Calu3 (cell line): ENCODE results near the gene SPTB. TPM values are rescaled to one million over a fixed set of nuclear protein-coding genes. Genes with fewer than 3 reads are reported as not detected.

Experiments used
- BruUV-seq: library from RNA; stranded (reverse); fragments of 400-500 nt; replicated peaks from 2 replicates; lab custom pipeline; 2021; lab: Mats Ljungman, UMichigan
- CTCF ChIA-PET: fragments of 300-600 bp; sonication (Branson Sonifier 250); formaldehyde crosslinking; loops from one replicate; lab custom pipeline; 2022; ENCODE audit warnings: antibody characterized with exemption; lab: Charles Lee
- DNase-seq: peaks from one replicate; pipeline ENCODE4 v3.0.0; 2022
- H3K27ac Mint-ChIP-seq: one replicate; pipeline ENCODE4 v1.8.0; 2022; ENCODE audit warnings: mixed read lengths; ENCODE audit not compliant: unreplicated experiment
- H3K27me3 Mint-ChIP-seq: one replicate; pipeline ENCODE4 v1.8.0; 2022; ENCODE audit warnings: mixed read lengths; ENCODE audit not compliant: unreplicated experiment
- H3K36me3 Mint-ChIP-seq: one replicate; pipeline ENCODE4 v1.8.0; 2022; ENCODE audit warnings: mild to moderate bottlenecking, moderate library complexity, mixed read lengths; ENCODE audit not compliant: insufficient read depth, unreplicated experiment
- H3K4me1 Mint-ChIP-seq: one replicate; pipeline ENCODE4 v1.8.0; 2022; ENCODE audit warnings: mild to moderate bottlenecking, low read depth, mixed read lengths; ENCODE audit not compliant: unreplicated experiment
- H3K4me3 Mint-ChIP-seq: one replicate; pipeline ENCODE4 v1.8.0; 2022; ENCODE audit warnings: mild to moderate bottlenecking, low read depth, moderate library complexity, mixed read lengths; ENCODE audit not compliant: unreplicated experiment
- H3K9me3 Mint-ChIP-seq: one replicate; pipeline ENCODE4 v1.8.0; 2022; ENCODE audit warnings: low read depth, mixed read lengths; ENCODE audit not compliant: unreplicated experiment
- CTCF ChIP-seq: fragments of 200-600 bp; IDR thresholded peaks from one replicate; pipeline ENCODE4 v1.8.0; 2022; ENCODE audit warnings: antibody characterized with exemption; ENCODE audit not compliant: unreplicated experiment
- intact Hi-C: fragments of 100-400 bp; cut with micrococcal nuclease; formaldehyde crosslinking; loops from one replicate; pipeline ENCODE4 v1.10.0; 2022; ENCODE audit not compliant: unreplicated experiment
- total RNA-seq: library from RNA; stranded (reverse); gene quantifications from 2 replicates; pipeline ENCODE4 v1.2.3, GENCODE V29; 2022

Gene SPTB
- total RNA-seq, 1 experiment from 2014 or later, result not detected

GRCh38 chr14:64811676-64812075 lies 68.0 kb downstream of the SPTB start:
- DNase-seq, result no peak

GRCh38 chr14:64808449-64808848 lies 71.3 kb downstream of the SPTB start:
- H3K27me3 Mint-ChIP-seq, result no peaks in the 10 kb centered on the region
- TF ChIP-seq CTCF, result no peak
- no TSS peak for BruUV-seq
- CTCF ChIA-PET, result interaction anchor here (0.5 to 1.0 kb wide), 2 partner anchors 11 to 38 kb away, joined by 3 read pairs; no protein-coding TSS in a partner anchor
- H3K4me3 Mint-ChIP-seq, result no peak overlapping the region
- no peak for DNase-seq
- no peak overlapping the region for H3K27ac Mint-ChIP-seq
- peaks cover 27% of the 10 kb centered on the region for H3K4me1 Mint-ChIP-seq
- H3K36me3 Mint-ChIP-seq, result no peaks in the 10 kb centered on the region
- H3K9me3 Mint-ChIP-seq, result no peaks in the 10 kb centered on the region
- intact Hi-C loops, result no loop called here

More at GRCh38 chr14:64811676-64812075, 68.0 kb downstream of the SPTB start:
- intact Hi-C loops, result no loop called here
- H3K9me3 Mint-ChIP-seq, result no peaks in the 10 kb centered on the region
- H3K4me1 Mint-ChIP-seq, result peaks cover 12% of the 10 kb centered on the region
- no peak overlapping the region for H3K27ac Mint-ChIP-seq
- CTCF ChIA-PET, result interaction anchor here (0.7 kb wide), 1 partner anchor 11 kb away, joined by 4 read pairs; no protein-coding TSS in a partner anchor
- TF ChIP-seq CTCF, result no peak
- no peaks in the 10 kb centered on the region for H3K36me3 Mint-ChIP-seq
- H3K4me3 Mint-ChIP-seq, result no peak overlapping the region
- peaks cover 24% of the 10 kb centered on the region for H3K27me3 Mint-ChIP-seq
- no TSS peak for BruUV-seq

- BruUV-seq, result no TSS peak
- H3K36me3 Mint-ChIP-seq, result no peaks in the 10 kb centered on the region
- peaks cover under 1% of the 10 kb centered on the region for H3K27me3 Mint-ChIP-seq
- H3K4me3 Mint-ChIP-seq, result no peak overlapping the region
- no peak overlapping the region for H3K27ac Mint-ChIP-seq
- CTCF ChIA-PET, result interaction anchor here (0.5 kb wide), 1 partner anchor 12 kb away, joined by 3 read pairs; no protein-coding TSS in a partner anchor
- no peak for DNase-seq
- no peaks in the 10 kb centered on the region for H3K9me3 Mint-ChIP-seq
- no peak for TF ChIP-seq CTCF
- H3K4me1 Mint-ChIP-seq, result peaks cover 25% of the 10 kb centered on the region
- intact Hi-C loops, result no loop called here
Measured at GRCh38 chr14:64807551-64807950, 72.2 kb downstream of the SPTB start.

GRCh38 chr14:64806862-64807495 lies 72.7 kb downstream of the SPTB start:
- H3K4me3 Mint-ChIP-seq, result no peak overlapping the region
- H3K27ac Mint-ChIP-seq, result no peak overlapping the region
- no TSS peak for BruUV-seq
- peaks cover 19% of the 10 kb centered on the region for H3K4me1 Mint-ChIP-seq
- intact Hi-C loops, result no loop called here
- H3K9me3 Mint-ChIP-seq, result no peaks in the 10 kb centered on the region
- no peak for TF ChIP-seq CTCF
- no peak for DNase-seq
- H3K27me3 Mint-ChIP-seq, result peaks cover 6% of the 10 kb centered on the region
- H3K36me3 Mint-ChIP-seq, result no peaks in the 10 kb centered on the region
- CTCF ChIA-PET, result interaction anchor here (0.9 to 1.3 kb wide), 2 partner anchors 16 to 28 kb away, joined by 3 to 5 read pairs; no protein-coding TSS in a partner anchor
